DMS79 (cell line): ENCODE results near the gene NFATC3.
"Not testable (repeated sequence)": the region's sequence is repeated elsewhere in the genome, so short reads cannot be mapped to it uniquely, and the experiment has no call there.

Experiments used
- DNase-seq: peaks from one replicate; lab custom pipeline; 2025; lab: John Stamatoyannopoulos, UW

Gene NFATC3

DNA sequence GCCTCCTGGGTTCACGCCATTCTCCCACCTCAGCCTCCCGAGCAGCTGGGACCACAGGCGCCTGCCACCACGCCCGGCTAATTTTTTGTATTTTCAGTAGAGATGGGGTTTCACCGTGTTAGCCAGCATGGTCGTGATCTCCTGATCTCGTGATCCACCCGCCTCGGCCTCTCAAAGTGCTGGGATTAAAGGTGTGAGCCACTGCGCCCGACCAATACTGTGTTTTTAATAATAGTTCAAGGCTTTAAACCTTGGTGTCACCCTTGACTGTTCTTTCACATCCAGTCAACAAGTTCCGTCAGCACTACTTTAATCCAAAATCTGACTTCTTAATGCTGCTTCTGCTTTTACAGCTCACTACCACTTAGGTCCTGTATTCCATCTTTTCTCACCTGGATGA, 33.8 kb downstream of the NFATC3 start:
- not testable (repeated sequence) for DNase-seq

DNA sequence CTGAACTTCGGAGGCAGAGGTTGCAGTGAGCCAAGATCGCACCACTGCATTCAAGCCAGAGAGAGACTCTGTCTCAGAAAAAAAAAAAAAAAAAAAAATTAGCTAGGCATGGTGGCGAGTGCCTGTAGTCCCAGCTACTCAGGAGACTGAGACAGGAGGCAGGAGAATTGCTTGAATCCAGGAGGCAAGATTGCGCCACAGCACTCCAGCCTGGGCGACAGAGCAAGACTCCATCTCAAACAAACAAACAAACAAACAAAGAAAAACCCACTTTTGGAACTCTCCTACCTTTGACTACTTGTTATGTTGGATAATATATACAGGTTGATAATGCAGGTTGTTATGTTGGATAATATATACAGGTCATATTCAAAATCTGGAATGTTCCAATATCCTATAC, 35.3 kb downstream of the NFATC3 start:
- not testable (repeated sequence) for DNase-seq

DNA sequence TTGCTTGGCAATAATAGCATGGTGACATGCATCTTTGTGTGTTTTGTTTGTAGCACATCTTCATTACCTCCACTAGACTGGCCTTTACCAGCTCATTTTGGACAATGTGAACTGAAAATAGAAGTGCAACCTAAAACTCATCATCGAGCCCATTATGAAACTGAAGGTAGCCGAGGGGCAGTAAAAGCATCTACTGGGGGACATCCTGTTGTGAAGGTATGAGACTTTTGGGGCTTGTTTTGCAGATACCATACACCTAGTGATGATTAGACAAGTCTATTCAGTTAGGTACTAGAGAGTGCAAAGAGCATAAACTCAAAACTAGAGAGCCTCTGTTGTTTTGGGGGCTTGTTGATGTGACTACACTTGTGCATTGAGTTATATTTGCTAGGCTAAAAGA, 41.2 kb downstream of the NFATC3 start:
- DNase-seq, result no peak

DNA sequence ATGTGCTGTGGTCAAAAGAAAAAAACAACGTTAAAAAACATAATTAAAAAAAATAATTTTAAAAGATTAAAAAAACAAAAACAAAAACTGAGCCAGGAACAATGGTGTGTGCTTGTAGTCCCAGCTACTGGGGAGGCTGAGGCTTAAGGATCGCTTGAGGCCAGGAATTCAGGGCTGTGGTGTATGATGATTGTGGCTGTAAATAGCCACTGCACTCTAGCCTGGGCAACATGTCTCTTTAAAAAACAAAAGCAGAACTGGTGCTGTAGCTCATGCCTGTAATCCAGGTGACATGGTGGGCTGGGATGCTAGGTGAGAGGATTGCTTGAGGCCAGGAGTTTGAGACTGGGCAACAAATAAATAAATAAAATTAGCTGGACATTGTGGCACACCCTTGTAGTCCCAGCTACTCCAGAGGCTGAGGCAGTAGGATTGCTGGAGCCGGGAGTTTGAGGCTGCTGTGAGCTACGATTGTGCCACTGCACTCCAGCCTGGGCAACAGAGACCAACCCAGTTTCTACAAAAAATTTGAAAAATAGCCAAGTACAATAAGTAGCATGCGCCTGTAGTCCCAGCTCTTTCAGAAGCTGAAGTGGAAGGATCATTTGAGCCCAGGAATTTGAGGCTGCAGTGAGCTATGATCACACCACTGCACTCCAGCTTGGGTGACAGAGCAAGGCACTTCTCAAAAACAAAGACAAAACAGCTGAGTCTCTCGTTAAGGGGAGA, 43.6 kb downstream of the NFATC3 start:
- peak; percentile 59 for DNase-seq

DNA sequence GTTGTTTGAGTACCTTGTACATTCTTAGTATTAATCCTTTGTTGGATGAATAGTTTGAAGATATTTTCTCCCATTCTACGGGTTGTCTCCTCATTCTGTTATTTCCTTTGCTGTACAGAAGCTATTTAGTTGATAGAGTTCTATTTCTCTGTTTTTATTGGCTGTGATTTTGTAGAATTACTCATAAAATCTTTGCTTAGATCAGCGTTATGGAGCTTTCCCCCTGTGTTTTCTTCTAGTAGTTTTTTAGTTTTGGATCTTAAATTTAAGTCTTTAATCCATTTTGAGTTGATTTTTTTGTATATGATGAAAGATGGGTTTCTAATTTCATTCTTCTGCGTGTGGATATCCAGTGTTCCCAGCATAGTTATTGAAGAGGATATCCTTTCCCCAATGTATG, 45.4 kb downstream of the NFATC3 start:
- no peak for DNase-seq

DNA sequence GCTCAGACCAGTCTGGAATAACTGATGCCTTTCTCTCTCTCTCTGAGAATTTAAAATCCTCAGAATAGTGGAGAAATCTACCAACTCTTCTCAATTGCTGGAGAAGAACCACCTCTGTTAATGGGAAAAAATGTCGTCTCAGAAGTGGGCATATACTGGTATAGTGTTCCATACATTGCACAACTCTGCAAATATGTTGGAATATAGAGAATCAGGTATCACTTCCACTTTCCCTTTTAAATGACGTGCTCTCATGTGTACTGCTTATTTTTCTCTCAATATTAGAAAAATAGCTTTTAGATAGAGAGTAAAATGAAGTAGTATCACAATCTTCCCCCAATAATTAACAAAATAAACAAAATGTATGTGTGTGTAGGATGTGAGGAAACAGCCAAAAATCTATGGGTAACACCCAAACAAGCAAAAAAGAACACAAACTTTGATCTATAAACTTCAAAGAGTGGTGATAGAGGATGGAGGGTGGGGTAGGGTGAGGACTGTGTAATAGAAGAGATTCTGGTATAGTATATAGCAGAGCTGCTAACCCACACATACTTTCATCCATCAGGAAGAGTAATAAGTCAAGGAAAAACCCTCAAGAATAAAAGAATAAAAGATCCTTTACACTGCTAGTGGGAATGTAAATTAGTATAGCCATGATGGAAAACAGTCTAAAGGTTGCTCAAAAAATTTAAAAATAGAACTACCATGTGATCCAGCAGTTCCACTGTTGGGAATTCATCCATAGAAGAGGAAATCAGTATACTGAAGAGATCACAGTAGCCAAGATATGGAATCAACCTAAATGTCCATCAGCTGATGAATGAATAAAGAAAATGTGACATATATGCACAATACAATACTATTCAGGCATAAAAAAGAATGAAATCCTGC, 46.9 kb downstream of the NFATC3 start:
- no peak for DNase-seq

DNA sequence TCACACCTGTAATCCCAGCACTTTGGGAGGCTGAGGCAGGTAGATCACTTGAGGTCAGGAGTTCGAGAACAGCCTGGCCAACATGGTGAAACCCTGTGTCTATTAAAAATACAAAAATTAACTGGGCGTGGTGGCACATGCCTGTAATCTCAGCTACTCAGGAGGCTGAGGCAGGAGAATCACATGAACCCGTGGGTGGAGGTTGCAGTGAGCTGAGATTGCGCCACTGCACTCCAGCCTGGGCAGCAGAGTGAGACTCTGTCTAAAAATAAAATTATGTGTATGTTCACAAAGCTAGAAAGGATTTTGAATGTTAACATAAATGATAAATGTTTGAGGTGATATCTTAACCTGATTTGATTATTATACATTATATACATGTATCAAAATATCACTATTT, 47.8 kb downstream of the NFATC3 start:
- not testable (repeated sequence) for DNase-seq

DNA sequence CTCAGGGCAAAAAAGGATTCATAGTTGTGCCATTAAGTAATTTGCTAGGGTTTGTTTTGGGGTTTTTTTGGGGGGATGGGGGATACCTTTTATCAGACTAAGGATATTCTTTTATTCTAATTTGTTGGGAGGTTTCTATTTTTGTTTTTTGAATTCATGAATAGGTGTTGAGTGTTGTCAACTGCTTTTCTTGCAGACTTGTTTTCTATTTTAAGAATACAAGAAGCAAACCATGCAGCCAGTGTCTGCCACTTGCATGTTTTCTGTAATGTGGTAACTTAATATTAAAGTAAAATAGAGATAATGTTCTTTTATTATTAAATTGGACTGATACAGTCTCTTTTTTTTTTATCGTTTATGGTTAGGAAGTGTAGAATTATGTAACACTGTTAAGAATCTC, 49.5 kb downstream of the NFATC3 start:
- no peak for DNase-seq

DNA sequence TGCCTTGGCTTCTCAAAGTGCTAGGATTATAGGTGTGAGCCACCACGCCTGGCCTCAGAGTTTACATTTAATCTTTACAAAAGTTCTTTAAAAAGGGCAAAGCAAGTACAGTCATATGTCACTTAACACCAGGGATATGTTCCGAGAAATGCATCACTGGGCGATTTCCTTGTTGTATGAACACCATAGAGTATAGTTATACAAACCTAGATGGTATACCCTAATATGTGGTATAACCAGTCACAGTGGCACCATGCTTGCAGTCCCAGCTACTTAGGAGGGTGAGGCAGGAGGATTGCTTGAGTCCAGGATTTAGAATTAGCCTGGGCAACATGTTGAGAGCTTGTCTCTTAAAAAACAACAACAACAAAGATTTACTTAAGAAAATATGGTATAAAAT, 51.3 kb downstream of the NFATC3 start:
- no peak for DNase-seq

DNA sequence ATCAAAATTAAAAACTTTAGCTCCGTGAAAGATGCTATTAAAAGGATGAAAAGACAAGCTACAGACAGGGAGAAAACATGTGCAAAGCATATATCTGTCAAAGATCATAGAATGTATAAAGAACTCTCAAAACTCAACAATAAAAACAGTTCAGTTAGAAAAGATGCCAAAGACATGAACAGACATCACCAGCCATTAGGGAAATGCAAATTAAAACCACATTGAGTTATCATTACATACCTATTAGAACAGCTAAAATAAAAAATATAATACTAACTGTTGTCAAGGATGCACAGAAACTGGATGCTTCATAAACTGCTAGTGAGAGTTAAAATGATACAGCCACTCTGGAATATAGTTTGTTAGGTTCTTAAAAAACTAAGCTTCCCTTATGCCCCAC, 58.8 kb downstream of the NFATC3 start:
- DNase-seq, result no peak

DNA sequence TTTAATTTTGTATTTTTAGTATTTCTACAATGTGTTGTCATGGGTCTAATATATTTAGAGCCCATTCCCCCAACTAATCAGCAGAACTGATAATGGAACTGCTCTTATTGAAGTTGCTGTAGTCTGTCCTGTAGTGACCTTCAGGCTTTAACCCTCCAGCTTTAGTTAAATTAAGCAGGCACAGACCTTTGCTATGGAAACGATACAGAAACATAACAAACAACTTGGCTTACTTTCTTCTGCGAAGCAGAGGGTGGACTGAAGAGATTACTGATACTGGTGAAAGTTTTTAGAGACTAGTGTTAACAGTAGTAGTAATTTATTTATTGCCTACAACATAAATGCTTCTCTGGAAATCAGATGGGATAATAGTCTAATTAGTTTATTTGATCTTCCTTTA, 61.4 kb downstream of the NFATC3 start:
- no peak for DNase-seq

DNA sequence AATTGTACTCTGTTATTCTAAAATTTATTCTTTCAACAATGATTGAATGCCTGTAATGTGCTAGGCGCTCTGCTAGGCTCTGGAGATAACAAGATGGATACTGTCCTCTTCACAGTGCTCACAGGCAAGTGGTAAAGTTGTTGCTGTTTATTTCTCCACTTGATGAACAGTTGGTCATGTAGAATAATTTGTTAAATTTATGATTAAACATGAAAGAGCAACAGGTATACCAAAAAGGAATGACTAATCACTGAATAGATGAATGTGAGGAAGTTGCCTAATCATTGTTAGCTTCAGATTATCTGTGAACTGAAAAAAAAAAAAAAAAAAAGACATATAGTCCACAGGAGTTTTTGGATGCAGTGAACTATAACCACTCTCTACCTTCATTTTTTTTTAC, 62.3 kb downstream of the NFATC3 start:
- no peak for DNase-seq

DNA sequence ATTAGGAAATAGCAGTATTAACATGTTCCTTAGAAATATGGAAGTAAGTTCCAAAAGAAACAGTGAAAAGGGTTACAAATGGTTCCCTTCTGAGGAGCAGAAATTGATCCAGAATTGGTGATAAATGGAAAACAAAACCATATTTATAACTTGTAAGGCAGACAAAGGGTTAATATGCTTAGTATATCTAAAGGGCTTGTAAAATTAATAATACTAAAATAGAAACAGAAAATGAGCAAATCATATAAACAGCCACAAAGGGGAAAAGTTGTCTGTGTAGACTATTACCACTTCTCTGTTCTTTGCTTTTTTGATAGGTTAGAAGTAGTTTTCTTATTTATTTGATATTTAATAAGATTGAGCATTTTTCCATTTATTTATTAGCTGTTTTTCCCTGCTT, 64.4 kb downstream of the NFATC3 start:
- DNase-seq, result no peak

DNA sequence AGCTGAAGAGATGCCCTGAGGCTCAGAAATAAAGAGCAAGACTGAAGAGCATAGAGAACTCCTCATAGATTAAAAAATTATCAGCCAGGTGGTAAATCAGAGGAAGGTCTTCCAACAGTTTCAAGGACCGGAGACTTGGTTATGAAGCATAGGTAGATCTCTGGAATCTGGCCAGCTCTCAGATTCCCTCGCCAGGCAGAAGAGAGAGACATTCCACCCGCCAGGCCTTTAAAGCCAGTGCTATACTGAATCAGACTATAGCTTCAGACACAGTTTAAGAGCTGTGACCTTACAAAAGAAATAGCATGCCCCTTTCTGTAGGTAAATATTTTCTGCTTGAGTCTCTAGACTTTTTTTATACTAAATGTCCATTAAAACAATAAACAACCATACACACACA, 70.3 kb downstream of the NFATC3 start:
- DNase-seq, result peak; percentile 41

DNA sequence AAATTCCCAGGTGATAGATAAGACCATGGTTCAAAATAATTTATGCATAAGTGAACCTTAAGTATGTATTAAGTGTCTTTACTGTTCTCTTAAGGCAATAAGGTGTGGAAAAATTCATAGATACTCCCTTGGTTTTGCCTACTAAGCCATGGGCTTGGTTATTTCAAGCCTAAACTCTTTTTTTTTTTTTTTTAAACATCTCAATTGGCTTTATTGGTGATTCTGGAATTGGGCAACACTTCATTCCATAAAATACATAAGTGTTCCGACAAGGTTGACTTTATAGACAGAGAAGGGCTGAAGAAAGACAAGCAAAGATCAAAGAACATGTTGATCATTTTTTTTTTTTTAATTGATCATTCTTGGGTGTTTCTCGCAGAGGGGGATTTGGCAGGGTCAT, 77.2 kb downstream of the NFATC3 start:
- DNase-seq, result no peak

DNA sequence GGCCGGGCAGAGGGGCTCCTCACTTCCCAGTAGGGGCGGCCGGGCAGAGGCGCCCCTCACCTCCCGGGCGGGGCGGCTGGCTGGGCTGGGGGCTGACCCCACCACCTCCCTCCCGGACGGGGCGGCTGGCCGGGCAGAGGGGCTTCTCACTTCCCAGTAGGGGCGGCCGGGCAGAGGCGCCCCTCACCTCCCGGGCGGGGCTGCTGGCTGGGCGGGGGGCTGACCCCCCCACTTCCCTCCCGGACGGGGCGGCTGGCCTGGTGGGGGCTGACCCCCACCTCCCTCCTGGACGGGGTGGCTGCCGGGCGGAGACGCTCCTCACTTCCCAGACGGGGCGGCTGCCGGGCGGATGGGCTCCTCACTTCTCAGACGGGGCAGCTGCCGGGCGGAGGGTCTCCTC, 78.1 kb downstream of the NFATC3 start:
- not testable (repeated sequence) for DNase-seq

DNA sequence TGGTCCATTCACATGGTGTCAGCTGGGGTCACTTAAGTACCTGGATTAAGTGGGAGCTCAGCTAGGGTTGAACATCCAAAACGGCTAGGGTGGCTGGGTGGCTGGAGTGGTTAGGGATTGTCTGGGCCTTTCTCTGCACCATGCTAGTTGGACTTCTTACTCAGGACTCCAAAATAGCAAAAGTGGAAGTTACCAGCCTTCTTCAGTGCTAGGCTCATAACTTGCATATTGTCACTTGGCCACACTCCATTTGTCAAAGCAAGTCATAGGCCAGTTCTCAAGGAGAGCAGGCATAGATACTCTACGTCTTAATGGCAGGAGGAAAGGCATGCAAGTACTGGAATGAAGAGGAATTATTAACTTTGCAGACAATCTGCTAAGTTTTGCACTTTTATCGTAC, 81.1 kb downstream of the NFATC3 start:
- no peak for DNase-seq

DNA sequence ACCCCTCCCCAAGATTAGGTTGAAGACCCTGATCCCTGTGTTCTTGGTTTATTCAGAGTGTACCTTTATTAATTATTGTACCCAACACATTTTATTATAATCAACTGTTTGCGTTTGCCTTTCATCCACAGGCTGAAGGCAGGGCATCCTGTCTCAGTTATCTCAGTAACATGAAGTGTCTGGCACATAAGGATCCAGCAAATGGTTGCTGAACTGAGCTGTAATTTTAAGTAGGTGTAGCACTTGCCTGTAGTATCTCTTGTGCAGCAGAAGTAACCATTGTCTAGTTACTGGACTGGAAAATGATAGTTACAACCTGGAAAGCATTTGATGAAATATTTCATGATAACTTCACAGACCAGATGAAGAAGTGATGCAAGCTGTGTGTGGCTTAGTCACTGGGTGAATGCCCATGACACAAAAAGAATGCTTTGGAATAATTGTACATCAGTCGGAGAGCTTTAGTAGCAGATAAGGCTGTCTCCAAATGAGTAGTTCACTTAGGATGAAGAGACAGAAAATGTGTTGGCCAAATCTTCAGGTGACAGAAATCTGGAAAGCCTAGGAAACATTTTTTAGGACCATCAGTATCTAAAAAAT, 94.1 kb downstream of the NFATC3 start:
- DNase-seq, result peak; percentile 13

DNA sequence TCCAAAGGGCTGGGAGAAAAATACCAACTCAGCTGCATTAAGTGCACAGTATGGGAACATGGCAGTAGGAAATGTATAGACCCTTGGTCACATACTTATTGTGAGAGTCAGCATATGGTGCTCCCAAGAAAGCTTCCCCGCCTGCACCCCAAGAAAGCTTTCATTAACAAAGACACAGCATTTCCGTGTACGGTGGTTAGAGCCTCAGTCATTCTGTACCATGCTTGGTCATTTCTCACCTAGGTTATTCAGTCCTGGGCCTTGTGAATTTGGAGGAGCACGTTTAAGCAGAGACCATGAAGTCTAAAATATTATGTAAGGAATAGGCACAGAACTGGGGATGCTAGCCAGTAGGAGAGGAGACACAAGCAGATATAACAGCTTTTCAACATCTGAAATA, 94.7 kb downstream of the NFATC3 start:
- DNase-seq, result no peak

DNA sequence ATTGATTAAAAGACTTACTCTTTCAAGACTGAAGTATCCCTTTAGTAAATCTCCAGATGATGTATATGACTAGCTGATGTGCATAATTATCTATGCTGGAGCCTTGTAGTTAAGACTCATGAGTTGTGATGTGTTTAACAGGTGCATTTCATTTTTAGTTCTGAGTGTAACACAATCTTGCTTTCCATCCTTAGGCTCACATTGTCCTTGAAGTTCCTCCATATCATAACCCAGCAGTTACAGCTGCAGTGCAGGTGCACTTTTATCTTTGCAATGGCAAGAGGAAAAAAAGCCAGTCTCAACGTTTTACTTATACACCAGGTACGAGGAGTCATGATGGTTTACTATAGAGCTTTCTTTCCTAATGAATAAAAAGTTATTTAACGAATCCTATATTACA, 97.9 kb downstream of the NFATC3 start:
- DNase-seq, result no peak

DNA sequence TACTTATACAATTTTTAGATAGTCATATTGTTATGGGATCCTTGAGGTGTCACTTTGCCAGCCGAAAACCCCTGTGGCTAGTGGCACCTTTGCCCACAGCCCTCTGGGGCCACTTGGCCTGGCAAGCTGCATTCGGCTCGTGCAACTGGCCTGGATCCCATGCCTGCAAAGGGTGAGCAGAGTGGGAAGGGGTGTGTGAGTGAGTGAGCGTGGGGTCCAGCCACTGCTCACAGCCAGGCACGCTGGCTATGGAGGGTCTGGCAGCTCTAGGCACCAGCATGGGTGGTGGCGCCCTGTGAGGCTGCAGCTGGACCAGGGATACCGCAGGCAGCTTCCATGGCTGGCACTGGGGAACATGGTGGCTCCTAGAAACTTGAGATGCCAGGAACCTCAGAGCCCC, 101.7 kb downstream of the NFATC3 start:
- no peak for DNase-seq

DNA sequence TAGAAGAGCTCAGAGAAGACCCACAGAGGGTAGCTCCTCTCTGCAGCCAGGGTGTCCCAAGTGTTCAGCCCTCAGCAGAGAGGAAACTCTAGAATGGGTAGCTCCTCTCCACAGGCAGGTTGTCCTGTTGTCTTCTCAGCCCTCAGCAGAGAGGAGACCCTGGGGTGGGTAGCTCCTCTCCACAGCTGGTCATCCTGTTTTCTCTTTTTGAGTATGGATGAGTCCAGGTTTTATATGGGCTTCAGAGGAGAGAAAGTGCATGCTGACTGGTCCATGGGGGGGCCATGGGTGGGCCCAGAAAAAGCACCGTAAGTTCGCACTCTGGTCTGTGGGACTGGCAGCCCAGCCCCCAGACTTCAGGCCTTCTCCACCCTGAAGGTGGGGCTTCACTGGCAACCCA, 102.3 kb downstream of the NFATC3 start:
- DNase-seq, result no peak

DNA sequence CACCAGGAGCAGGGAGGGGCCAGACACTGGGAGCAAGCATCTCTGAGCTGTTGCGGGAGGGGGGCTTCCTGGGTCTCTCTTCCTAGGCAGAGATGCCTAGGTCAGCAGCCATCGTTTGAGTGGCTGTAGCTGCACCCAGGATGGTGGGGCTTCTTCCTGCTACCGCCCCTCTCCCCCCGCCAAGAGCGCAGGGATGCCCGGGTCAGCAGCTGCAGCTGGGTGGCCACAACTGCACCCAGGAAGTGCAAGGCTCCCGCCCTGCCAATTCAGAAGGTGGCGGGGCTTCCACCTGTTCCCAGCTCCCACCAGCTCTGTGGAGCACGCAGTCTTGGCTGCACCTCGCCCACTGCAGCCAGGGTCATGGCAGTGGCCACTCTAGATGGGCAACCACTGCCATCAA, 103.0 kb downstream of the NFATC3 start:
- no peak for DNase-seq
